ENCODE measurements around the gene FGF23. TPM values are rescaled to one million over a fixed set of nuclear protein-coding genes. Genes with fewer than 3 reads are reported as not detected.

The FGF23 gene
- total RNA-seq: not detected in 2 replicates

DNA sequence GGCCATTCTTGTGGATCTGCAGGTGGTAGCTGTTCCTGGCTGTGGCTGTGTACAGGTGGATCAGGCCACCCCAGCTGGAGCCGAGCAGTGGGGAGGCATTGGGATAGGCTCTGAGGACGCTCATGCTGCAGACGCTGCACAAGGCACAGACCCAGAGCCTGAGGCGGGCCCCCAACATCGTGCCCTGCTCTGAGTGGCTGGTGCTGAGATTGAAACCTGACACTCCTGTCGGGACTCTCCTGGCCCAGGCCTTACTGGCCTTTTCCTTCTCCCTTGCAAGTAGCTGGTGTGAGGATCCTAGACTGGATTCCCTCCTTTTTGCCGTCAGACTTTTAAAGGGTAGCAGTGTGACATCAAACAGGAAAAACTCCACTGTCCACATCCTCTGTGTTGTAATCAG lies at the start of gene FGF23:
Gene FGF23, minus strand, starts transcription at position 308 of the 400 bp plus-strand sequence. Its CDS starts 130 bp downstream, at position 178.
- TF ChIP-seq, protein P1, sequence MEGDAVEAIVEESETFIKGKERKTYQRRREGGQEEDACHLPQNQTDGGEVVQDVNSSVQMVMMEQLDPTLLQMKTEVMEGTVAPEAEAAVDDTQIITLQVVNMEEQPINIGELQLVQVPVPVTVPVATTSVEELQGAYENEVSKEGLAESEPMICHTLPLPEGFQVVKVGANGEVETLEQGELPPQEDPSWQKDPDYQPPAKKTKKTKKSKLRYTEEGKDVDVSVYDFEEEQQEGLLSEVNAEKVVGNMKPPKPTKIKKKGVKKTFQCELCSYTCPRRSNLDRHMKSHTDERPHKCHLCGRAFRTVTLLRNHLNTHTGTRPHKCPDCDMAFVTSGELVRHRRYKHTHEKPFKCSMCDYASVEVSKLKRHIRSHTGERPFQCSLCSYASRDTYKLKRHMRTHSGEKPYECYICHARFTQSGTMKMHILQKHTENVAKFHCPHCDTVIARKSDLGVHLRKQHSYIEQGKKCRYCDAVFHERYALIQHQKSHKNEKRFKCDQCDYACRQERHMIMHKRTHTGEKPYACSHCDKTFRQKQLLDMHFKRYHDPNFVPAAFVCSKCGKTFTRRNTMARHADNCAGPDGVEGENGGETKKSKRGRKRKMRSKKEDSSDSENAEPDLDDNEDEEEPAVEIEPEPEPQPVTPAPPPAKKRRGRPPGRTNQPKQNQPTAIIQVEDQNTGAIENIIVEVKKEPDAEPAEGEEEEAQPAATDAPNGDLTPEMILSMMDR (conservative IDR thresholded peaks at IDR 0.05; ENCODE audit: low read depth, low read length): no peak
- no peak for DNase-seq (ENCODE audit: low read depth)
- H3K4me3 ChIP-seq (ENCODE audit: low read depth, low read length): no peak within 1 kb of the TSS

DNA sequence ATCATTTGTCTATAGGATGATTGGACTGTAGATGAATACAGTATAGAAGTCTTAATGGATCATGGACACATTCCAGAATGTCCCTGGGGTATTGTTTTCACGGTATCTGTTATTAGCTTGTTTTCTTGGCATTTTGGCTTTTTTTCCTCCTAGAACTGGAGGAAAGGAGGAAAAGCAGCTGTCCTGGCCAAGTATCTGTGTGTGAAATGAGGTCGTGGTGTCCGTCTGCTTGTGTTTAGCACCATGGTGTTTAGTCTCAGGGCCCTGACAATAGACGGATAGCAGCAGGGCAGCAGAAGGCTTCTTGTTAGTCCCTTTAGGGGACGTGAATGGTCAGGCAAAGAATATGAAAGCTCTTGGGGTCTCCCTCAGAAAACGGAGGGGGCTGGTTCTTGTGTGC lies 44.9 kb upstream of the FGF23 start:
- TF ChIP-seq, protein P1 (conservative IDR thresholded peaks at IDR 0.05; ENCODE audit: low read depth, low read length): no peak
- no peak overlapping the region for H3K4me3 ChIP-seq (ENCODE audit: low read depth, low read length)
- DNase-seq (ENCODE audit: low read depth): no peak

DNA sequence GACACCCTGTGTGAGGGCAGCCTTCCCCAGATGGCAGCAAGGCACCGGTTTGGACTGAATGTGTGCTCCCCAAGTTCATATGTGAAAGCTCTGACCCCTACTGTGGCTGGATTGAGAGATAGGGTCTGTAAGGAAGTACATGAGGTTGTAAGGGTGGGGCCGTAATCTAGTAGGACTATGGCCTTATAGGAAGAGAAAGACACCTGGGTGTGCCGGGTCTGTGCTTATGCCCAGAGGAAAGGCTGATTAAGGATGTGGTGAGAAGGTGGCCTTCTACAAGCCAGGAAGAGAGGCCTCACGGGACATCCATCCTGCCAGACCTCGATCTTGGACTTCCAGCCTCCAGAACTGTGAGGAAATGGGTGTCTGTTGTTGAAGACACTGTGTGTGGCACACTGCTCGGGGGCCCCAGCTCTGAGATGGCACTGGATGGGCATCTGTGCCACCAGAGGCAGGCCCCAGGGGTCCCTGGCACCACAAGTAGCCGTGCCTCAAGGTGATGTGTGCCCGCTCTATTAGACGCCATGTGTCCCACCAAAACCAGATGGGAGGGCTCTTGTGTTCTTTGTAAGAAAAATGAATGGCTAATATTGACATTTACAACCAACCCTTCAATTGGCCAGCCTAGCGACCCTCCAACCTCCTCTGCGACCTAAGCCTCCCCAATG lies 44.1 kb upstream of the FGF23 start:
- TF ChIP-seq, protein P1 (conservative IDR thresholded peaks at IDR 0.05; ENCODE audit: low read depth, low read length): no peak
- no peak for DNase-seq (ENCODE audit: low read depth)
- H3K4me3 ChIP-seq (ENCODE audit: low read depth, low read length): no peak overlapping the region

DNA sequence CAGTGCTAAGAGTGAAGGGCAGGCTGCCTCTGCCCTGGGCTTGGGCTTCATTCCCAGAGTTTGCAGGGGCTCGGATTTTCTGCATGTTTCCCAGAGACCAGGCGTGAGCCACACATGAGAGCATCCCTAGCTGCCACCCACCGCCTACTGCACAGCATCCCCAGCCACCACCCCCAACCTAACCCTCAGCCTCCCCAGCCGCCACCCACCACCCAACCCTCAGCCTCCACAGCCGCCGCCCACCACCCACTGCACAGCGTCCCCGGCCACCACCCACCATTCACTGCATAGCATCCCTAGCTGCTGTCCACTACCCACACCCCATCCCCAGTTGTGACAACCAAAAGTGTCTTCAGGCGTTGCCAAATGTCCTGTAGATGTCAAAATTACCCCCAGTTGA lies 43.5 kb upstream of the FGF23 start:
- no peak for DNase-seq (ENCODE audit: low read depth)
- TF ChIP-seq, protein P1 (conservative IDR thresholded peaks at IDR 0.05; ENCODE audit: low read depth, low read length): no peak
- H3K4me3 ChIP-seq (ENCODE audit: low read depth, low read length): no peak overlapping the region

DNA sequence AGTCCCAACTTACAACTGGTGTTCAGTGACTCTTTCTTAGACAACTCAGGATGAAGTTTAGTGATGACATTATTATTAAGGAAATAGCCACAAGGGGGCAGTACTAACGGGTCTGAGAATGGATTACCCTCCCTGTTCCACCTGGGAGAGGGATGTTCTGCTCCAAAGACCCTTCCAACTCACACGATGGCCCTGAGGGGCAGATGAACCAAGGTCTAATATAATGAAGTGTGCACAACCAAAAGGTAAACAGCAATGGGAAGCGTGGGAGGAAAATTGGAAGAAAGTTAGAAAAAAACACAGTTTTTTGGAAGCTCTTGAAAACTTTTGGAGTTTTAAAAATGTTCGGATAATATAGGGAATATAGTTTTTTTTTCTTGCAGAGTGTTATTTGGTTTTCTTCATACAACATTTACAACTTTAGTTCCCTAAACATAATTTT lies 42.1 kb upstream of the FGF23 start:
- no peak overlapping the region for H3K4me3 ChIP-seq (ENCODE audit: low read depth, low read length)
- TF ChIP-seq, protein P1 (conservative IDR thresholded peaks at IDR 0.05; ENCODE audit: low read depth, low read length): peak; percentile 73
- DNase-seq (ENCODE audit: low read depth): no peak

DNA sequence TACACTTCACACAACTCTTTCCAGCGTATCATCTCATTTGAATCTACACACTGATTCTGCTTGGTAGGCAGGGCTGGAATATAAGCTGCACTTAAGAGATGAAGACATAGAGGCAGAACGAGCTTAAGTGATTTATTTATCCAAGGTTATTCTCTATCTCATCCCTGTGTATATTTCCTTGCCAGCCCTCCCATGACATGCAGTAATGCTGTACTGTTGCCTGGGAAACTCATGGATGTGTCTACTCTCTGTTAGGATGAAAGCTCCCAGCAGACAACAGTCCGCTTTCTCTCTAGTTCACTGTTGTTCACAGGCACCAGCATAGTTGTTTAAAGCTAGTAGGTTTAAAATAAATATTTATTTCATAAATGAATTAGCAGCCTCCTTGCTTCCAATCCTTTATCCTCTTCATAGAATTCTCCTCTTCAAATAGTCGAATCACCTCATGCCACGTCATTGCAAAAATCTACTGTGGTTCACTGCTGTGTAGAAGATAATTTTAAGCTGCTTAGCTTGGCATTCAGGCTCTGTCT lies 40.7 kb upstream of the FGF23 start:
- TF ChIP-seq, protein P1 (conservative IDR thresholded peaks at IDR 0.05; ENCODE audit: low read depth, low read length): no peak
- no peak for DNase-seq (ENCODE audit: low read depth)
- H3K4me3 ChIP-seq (ENCODE audit: low read depth, low read length): no peak overlapping the region

DNA sequence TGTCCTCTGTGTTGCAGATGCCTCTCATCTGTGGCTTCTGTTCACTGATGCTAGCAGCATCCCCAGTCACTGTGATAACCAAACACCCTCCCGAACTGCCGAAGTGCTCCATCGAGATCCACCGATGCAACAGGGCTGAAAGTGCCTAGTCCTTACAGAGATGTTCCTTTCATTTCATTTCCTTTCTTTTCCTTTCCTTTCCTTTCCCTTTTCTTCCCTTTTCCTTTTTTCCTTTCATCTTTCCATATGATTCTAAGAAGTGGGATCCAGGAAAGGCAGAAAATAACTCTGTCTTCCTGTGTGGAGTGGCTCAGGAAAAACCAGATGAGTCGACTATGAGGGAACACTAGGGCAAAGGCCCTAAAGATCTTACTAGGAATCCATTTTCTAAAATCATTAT lies 39.4 kb upstream of the FGF23 start:
- no peak for DNase-seq (ENCODE audit: low read depth)
- TF ChIP-seq, protein P1 (conservative IDR thresholded peaks at IDR 0.05; ENCODE audit: low read depth, low read length): no peak
- no peak overlapping the region for H3K4me3 ChIP-seq (ENCODE audit: low read depth, low read length)
